ENCODE measurements around the gene MAX. TPM values are rescaled to one million over a fixed set of nuclear protein-coding genes. Genes with fewer than 3 reads are reported as not detected.

The MAX gene
- total and polyA plus RNA-seq, 9 donors: 48.4 to 168 (median 109) TPM

GRCh38 chr14:65079201-65079600, 23.1 kb downstream of the MAX start:
- no peak for DNase-seq
- H3K4me1 ChIP-seq (ENCODE audit: insufficient read depth): peaks cover 6% of the 10 kb centered on the region
- WGBS, 3 donors: 86 to 95% (median 91%) methylated on average over 6 of the region's 6 CpGs
- no peaks in the 10 kb centered on the region for H3K36me3 ChIP-seq
- H3K27me3 ChIP-seq: no peaks in the 10 kb centered on the region
- TF ChIP-seq POLR2A (IDR thresholded peaks at IDR 0.05): no peak
- no peak for TF ChIP-seq CTCF (IDR thresholded peaks at IDR 0.05)
- no peak for TF ChIP-seq EP300 (IDR thresholded peaks at IDR 0.05)
- H3K4me3 ChIP-seq: no peak overlapping the region
- intact Hi-C loops (cut with DNase I): no loop called here
- no peak overlapping the region for H3K27ac ChIP-seq
- no peaks in the 10 kb centered on the region for H3K9me3 ChIP-seq

DNA sequence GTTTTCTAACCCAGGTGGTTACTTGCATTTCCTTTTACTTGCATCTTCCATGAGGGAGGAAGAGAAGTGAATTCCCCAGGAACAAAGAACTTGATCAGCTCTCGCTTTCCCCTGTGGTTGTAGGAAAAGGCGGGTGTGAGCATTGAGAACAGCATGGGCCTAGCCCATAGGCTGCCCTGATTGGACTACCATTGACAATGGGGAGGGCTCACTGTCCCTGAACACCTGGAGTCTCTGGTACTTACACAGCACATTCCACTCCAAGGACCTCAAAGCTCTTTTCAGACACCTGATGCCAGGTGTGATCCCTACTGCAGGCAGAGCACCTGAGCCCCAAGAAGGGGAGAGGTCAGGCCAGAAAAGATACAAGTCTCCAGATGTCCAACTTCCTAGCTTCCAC, 25.0 kb downstream of the MAX start:
- intact Hi-C loops (cut with DNase I): no loop called here
- peaks cover 5% of the 10 kb centered on the region for H3K4me1 ChIP-seq (ENCODE audit: insufficient read depth)
- no peak overlapping the region for H3K27ac ChIP-seq
- 94 to 97% (median 97%) methylated on average over 2 of the region's 2 CpGs for WGBS, 3 donors
- H3K36me3 ChIP-seq: no peaks in the 10 kb centered on the region
- no peak for TF ChIP-seq CTCF (IDR thresholded peaks at IDR 0.05)
- TF ChIP-seq POLR2A (IDR thresholded peaks at IDR 0.05): no peak
- TF ChIP-seq EP300 (IDR thresholded peaks at IDR 0.05): no peak
- H3K4me3 ChIP-seq: no peak overlapping the region
- H3K27me3 ChIP-seq: no peaks in the 10 kb centered on the region
- DNase-seq: no peak
- H3K9me3 ChIP-seq: no peaks in the 10 kb centered on the region

- no peak for DNase-seq
- no peak overlapping the region for H3K27ac ChIP-seq
- 78 to 87% (median 82%) methylated on average over 17 of the region's 17 CpGs for WGBS, 3 donors
- TF ChIP-seq CTCF (IDR thresholded peaks at IDR 0.05) (no peak), EP300 (IDR thresholded peaks at IDR 0.05) (no peak), POLR2A (IDR thresholded peaks at IDR 0.05) (no peak)
- intact Hi-C loops (cut with DNase I): no loop called here
- H3K4me1 ChIP-seq (ENCODE audit: insufficient read depth): peaks cover 3% of the 10 kb centered on the region
- no peaks in the 10 kb centered on the region for H3K27me3 ChIP-seq
- no peak overlapping the region for H3K4me3 ChIP-seq
- H3K36me3 ChIP-seq: no peaks in the 10 kb centered on the region
- no peaks in the 10 kb centered on the region for H3K9me3 ChIP-seq
Measured at GRCh38 chr14:65075628-65076325, 26.5 kb downstream of the MAX start.

- H3K9me3 ChIP-seq: no peaks in the 10 kb centered on the region
- no peaks in the 10 kb centered on the region for H3K36me3 ChIP-seq
- H3K27me3 ChIP-seq: no peaks in the 10 kb centered on the region
- no peak for TF ChIP-seq POLR2A (IDR thresholded peaks at IDR 0.05)
- TF ChIP-seq CTCF (IDR thresholded peaks at IDR 0.05): no peak
- no peak for TF ChIP-seq EP300 (IDR thresholded peaks at IDR 0.05)
- WGBS, 3 donors: 34 to 37% (median 35%) methylated on average over 3 of the region's 3 CpGs
- intact Hi-C loops (cut with DNase I): no loop called here
- no peak overlapping the region for H3K4me3 ChIP-seq
- peaks cover 3% of the 10 kb centered on the region for H3K4me1 ChIP-seq (ENCODE audit: insufficient read depth)
- no peak overlapping the region for H3K27ac ChIP-seq
- no peak for DNase-seq
Measured at GRCh38 chr14:65074449-65075150, 27.7 kb downstream of the MAX start.
